HepG2 (cell line): ENCODE data around the gene CPNE5. TPM values are rescaled to one million over a fixed set of nuclear protein-coding genes. Genes with fewer than 3 reads are reported as not detected.

Source experiments
- CBX5 ChIP-seq: sonication (generic); formaldehyde crosslinking; IDR thresholded peaks from 2 replicates; pipeline ENCODE4 v1.4.0; 2020; ENCODE audit warnings: missing genetic modification reagents, borderline replicate concordance
- MZF1 ChIP-seq: sonication (generic); formaldehyde crosslinking; IDR thresholded peaks from 2 replicates; pipeline ENCODE4 v1.8.1; 2023; ENCODE audit warnings: mild to moderate bottlenecking, missing genetic modification reagents, borderline replicate concordance
- NR2F2 ChIP-seq: IDR thresholded peaks from 2 replicates; pipeline ENCODE4 v1.6.1; 2012; ENCODE audit warnings: low read depth, inconsistent platforms, borderline replicate concordance
- SSRP1 ChIP-seq: IDR thresholded peaks from 2 replicates; pipeline ENCODE4 v1.6.1; 2016; ENCODE audit warnings: control low read depth
- ZMYM3 ChIP-seq: sonication (generic); formaldehyde crosslinking; IDR thresholded peaks from 2 replicates; pipeline ENCODE4 v1.5.1; 2020; ENCODE audit warnings: mild to moderate bottlenecking, missing genetic modification reagents
- ZNF136 ChIP-seq: sonication (generic); formaldehyde crosslinking; IDR thresholded peaks from 2 replicates; pipeline ENCODE4 v1.8.1; 2022; ENCODE audit warnings: low read depth, mild to moderate bottlenecking, moderate library complexity, missing genetic modification reagents
- ZNF329 ChIP-seq: sonication (generic); formaldehyde crosslinking; IDR thresholded peaks from 2 replicates; pipeline ENCODE4 v1.9.0; 2021; ENCODE audit warnings: low read depth, mild to moderate bottlenecking, missing genetic modification reagents
- ZNF75D ChIP-seq: sonication (generic); formaldehyde crosslinking; IDR thresholded peaks from 2 replicates; pipeline ENCODE4 v1.8.1; 2023; ENCODE audit warnings: missing genetic modification reagents, mild to moderate bottlenecking, borderline replicate concordance
- polyA plus RNA-seq, 8 experiments: library from polyadenylated mRNA; depleted of rRNA in 3 of 8; stranded (reverse) in 7 of 8; unstranded in 1 of 8; fragments of >200 nt; fragmentation: Illumina TruSeq in 4 of 8; extraction: Trizol in 4 of 8; gene quantifications; 2 replicates each; pipeline versions ENCODE4 v1.2.1 to v1.2.3, GENCODE V29; 2011 to 2016; ENCODE audit warnings: low read depth in 4 of 8, missing spikeins in 1 of 8, mixed read lengths in 1 of 8; ENCODE audit not compliant: insufficient read depth in 1 of 8
- total RNA-seq, 5 experiments: library from RNA; depleted of rRNA; stranded (reverse); fragments of >200 nt; fragmentation: Illumina TruSeq; extraction: Trizol; gene quantifications; 2 replicates each; pipeline ENCODE4 v1.2.3, GENCODE V29; 2016; ENCODE audit warnings: low read depth in 1 of 5
- TF ChIP-seq, protein P1 (sequence below): IDR thresholded peaks from 2 replicates; pipeline ENCODE4 v1.6.1; 2016; ENCODE audit warnings: low read depth, missing genetic modification reagents, missing compliant biosample characterization
- TF ChIP-seq, protein P2 (sequence below): IDR thresholded peaks from 2 replicates; pipeline ENCODE4 v1.6.1; 2016; ENCODE audit warnings: mild to moderate bottlenecking, missing biosample characterization, missing genetic modification reagents
- TF ChIP-seq, protein P3 (sequence below): IDR thresholded peaks from 2 replicates; pipeline ENCODE4 v1.6.1; 2016; ENCODE audit warnings: low read depth
- TF ChIP-seq, protein P4 (sequence below): sonication (generic); formaldehyde crosslinking; conservative IDR thresholded peaks from 2 replicates; pipeline ENCODE4 v1.4.0; 2020; ENCODE audit warnings: mild to moderate bottlenecking, missing genetic modification reagents, moderate library complexity
- TF ChIP-seq, protein P5 (sequence below): IDR thresholded peaks from 2 replicates; pipeline ENCODE4 v1.6.1; 2018; ENCODE audit warnings: missing genetic modification reagents, mild to moderate bottlenecking, missing compliant biosample characterization
- TF ChIP-seq, protein P6 (sequence below): sonication (generic); formaldehyde crosslinking; IDR thresholded peaks from 2 replicates; pipeline ENCODE4 v1.5.0; 2020; ENCODE audit warnings: missing genetic modification reagents

CPNE5 gene
- total and polyA plus RNA-seq, 2 of the 13 experiments (the other 11 are each of a cell fraction or from before 2014, with no cell fraction given) = 0.16 TPM; not detected in 1

DNA sequence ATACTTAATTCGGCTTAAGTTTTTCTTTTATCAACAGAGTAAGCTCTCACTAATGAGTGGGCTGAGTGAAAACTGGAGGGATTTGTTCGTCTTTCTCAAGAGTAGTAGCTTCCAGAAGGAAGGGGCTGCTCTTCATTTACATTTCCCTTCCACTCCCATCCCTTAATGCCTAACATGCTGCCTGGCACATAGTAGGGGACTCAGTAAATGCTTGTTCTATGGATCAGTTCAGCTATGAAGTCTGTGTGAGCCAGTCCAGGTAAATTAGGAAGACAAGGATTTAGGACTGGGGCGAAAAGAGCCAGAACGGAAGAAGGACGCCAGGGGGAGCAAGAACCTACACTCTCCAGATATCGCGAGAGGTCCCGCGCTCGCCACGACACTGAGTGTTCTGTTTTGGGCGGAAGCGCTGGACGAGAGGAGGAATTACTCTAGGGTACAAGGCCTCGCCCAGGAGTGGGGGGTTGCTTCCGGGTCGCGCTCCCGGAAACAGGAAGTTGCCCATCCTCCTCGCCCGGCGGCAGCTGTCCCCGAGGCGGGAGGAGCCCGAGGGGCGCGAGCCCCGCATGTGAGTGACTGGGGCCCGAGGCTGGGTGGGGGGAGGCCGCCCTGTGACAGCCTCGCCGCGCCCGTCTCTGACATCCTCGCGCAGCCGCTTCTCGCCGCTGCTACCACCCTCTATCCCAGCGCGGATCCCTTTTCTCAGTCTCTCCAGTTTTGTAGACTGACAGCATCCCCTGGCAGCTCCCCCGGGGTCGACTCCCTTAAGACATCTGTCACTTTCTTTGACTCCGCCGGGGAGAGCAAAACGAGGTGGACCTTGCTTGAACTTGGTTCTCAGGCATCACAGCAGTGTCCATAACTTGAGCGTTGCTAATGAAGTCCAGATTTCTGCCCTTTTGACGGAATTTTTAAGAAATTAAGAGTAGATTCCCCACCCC is 46.5 kb upstream of the CPNE5 start, which contains the start of gene C6orf89 (continued):
- TF ChIP-seq, protein P1, sequence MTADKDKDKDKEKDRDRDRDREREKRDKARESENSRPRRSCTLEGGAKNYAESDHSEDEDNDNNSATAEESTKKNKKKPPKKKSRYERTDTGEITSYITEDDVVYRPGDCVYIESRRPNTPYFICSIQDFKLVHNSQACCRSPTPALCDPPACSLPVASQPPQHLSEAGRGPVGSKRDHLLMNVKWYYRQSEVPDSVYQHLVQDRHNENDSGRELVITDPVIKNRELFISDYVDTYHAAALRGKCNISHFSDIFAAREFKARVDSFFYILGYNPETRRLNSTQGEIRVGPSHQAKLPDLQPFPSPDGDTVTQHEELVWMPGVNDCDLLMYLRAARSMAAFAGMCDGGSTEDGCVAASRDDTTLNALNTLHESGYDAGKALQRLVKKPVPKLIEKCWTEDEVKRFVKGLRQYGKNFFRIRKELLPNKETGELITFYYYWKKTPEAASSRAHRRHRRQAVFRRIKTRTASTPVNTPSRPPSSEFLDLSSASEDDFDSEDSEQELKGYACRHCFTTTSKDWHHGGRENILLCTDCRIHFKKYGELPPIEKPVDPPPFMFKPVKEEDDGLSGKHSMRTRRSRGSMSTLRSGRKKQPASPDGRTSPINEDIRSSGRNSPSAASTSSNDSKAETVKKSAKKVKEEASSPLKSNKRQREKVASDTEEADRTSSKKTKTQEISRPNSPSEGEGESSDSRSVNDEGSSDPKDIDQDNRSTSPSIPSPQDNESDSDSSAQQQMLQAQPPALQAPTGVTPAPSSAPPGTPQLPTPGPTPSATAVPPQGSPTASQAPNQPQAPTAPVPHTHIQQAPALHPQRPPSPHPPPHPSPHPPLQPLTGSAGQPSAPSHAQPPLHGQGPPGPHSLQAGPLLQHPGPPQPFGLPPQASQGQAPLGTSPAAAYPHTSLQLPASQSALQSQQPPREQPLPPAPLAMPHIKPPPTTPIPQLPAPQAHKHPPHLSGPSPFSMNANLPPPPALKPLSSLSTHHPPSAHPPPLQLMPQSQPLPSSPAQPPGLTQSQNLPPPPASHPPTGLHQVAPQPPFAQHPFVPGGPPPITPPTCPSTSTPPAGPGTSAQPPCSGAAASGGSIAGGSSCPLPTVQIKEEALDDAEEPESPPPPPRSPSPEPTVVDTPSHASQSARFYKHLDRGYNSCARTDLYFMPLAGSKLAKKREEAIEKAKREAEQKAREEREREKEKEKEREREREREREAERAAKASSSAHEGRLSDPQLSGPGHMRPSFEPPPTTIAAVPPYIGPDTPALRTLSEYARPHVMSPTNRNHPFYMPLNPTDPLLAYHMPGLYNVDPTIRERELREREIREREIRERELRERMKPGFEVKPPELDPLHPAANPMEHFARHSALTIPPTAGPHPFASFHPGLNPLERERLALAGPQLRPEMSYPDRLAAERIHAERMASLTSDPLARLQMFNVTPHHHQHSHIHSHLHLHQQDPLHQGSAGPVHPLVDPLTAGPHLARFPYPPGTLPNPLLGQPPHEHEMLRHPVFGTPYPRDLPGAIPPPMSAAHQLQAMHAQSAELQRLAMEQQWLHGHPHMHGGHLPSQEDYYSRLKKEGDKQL (CRISPR knock-in tag) = 0 out of 2 replicates have a peak, but pooled peaks have one; percentile 43
- 0 out of 2 replicates have a peak, but pooled peaks have one; percentile 84 for TF ChIP-seq MZF1 (CRISPR knock-in tag)
- TF ChIP-seq, protein P2, sequence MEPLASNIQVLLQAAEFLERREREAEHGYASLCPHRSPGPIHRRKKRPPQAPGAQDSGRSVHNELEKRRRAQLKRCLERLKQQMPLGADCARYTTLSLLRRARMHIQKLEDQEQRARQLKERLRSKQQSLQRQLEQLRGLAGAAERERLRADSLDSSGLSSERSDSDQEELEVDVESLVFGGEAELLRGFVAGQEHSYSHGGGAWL (CRISPR knock-in tag) = peak; percentile 93
- TF ChIP-seq, protein P3, sequence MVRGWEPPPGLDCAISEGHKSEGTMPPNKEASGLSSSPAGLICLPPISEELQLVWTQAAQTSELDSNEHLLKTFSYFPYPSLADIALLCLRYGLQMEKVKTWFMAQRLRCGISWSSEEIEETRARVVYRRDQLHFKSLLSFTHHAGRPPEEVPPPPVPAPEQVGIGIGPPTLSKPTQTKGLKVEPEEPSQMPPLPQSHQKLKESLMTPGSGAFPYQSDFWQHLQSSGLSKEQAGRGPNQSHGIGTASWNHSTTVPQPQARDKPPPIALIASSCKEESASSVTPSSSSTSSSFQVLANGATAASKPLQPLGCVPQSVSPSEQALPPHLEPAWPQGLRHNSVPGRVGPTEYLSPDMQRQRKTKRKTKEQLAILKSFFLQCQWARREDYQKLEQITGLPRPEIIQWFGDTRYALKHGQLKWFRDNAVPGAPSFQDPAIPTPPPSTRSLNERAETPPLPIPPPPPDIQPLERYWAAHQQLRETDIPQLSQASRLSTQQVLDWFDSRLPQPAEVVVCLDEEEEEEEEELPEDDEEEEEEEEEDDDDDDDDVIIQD = peak; percentile 96
- TF ChIP-seq ZNF75D = no peak
- TF ChIP-seq SSRP1 = no peak
- TF ChIP-seq, protein P4, sequence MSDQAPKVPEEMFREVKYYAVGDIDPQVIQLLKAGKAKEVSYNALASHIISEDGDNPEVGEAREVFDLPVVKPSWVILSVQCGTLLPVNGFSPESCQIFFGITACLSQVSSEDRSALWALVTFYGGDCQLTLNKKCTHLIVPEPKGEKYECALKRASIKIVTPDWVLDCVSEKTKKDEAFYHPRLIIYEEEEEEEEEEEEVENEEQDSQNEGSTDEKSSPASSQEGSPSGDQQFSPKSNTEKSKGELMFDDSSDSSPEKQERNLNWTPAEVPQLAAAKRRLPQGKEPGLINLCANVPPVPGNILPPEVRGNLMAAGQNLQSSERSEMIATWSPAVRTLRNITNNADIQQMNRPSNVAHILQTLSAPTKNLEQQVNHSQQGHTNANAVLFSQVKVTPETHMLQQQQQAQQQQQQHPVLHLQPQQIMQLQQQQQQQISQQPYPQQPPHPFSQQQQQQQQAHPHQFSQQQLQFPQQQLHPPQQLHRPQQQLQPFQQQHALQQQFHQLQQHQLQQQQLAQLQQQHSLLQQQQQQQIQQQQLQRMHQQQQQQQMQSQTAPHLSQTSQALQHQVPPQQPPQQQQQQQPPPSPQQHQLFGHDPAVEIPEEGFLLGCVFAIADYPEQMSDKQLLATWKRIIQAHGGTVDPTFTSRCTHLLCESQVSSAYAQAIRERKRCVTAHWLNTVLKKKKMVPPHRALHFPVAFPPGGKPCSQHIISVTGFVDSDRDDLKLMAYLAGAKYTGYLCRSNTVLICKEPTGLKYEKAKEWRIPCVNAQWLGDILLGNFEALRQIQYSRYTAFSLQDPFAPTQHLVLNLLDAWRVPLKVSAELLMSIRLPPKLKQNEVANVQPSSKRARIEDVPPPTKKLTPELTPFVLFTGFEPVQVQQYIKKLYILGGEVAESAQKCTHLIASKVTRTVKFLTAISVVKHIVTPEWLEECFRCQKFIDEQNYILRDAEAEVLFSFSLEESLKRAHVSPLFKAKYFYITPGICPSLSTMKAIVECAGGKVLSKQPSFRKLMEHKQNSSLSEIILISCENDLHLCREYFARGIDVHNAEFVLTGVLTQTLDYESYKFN (CRISPR knock-in tag) = peak; percentile 79; the same call in 1 of the 2 replicates
- peak; percentile 86 for TF ChIP-seq ZNF136
- no peak for TF ChIP-seq ZNF329
- peak; percentile 82; the same call in 1 of the 2 replicates for TF ChIP-seq ZMYM3 (CRISPR knock-in tag)
- TF ChIP-seq, protein P5, sequence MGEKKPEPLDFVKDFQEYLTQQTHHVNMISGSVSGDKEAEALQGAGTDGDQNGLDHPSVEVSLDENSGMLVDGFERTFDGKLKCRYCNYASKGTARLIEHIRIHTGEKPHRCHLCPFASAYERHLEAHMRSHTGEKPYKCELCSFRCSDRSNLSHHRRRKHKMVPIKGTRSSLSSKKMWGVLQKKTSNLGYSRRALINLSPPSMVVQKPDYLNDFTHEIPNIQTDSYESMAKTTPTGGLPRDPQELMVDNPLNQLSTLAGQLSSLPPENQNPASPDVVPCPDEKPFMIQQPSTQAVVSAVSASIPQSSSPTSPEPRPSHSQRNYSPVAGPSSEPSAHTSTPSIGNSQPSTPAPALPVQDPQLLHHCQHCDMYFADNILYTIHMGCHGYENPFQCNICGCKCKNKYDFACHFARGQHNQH (CRISPR knock-in tag) = peak; percentile 97
- no peak; the same call in 1 of the 2 replicates for TF ChIP-seq NR2F2
- TF ChIP-seq, protein P6, sequence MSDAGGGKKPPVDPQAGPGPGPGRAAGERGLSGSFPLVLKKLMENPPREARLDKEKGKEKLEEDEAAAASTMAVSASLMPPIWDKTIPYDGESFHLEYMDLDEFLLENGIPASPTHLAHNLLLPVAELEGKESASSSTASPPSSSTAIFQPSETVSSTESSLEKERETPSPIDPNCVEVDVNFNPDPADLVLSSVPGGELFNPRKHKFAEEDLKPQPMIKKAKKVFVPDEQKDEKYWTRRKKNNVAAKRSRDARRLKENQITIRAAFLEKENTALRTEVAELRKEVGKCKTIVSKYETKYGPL = no peak
- peak; percentile 97 for TF ChIP-seq CBX5
